GM12891 (cell line): ENCODE data around the gene DBI.

Experiments
- PAX5 ChIP-seq: IDR thresholded peaks from 2 replicates; pipeline ENCODE4 v1.6.1; 2011; ENCODE audit warnings: low read length, moderate library complexity, mild to moderate bottlenecking; ENCODE audit not compliant: insufficient read depth, severe bottlenecking
- POLR2A ChIP-seq: IDR thresholded peaks from 2 replicates; pipeline ENCODE4 v1.6.1; 2011; ENCODE audit warnings: low read depth, low read length, control low read depth
- POLR2AphosphoS5 ChIP-seq: IDR thresholded peaks from 2 replicates; pipeline ENCODE4 v1.6.1; 2011; ENCODE audit warnings: low read depth, low read length, control low read depth
- POU2F2 ChIP-seq: IDR thresholded peaks from 2 replicates; pipeline ENCODE4 v1.6.1; 2011; ENCODE audit warnings: low read depth, mild to moderate bottlenecking, control low read depth, low read length, moderate library complexity
- TAF1 ChIP-seq: IDR thresholded peaks from 2 replicates; pipeline ENCODE4 v1.6.1; 2011; ENCODE audit warnings: low read depth, low read length, control low read depth

- TF ChIP-seq TAF1 (no peak), POLR2A (no peak), PAX5 (no peak), POLR2AphosphoS5 (no peak), POU2F2 (no peak)
Observed at GRCh38 chr2:119341684-119342083, 25.1 kb upstream of the DBI start.
